Neural crest cell (in vitro differentiated cells): Measurements from ENCODE around the gene C16orf74. TPM values are rescaled to one million over a fixed set of nuclear protein-coding genes. Genes with fewer than 3 reads are reported as not detected.

ENCODE experiments used
- DNase-seq: peaks from one replicate; pipeline ENCODE4 v3.0.0; 2021; ENCODE audit warnings: low read depth, mixed read lengths, low spot score
- H3K27ac Mint-ChIP-seq: one replicate; pipeline ENCODE4 v1.8.0; 2021; ENCODE audit warnings: mild to moderate bottlenecking, mixed read lengths; ENCODE audit not compliant: unreplicated experiment
- H3K27me3 Mint-ChIP-seq: 2 replicates; pipeline ENCODE4 v1.8.0; 2021; ENCODE audit warnings: low read depth, mild to moderate bottlenecking, mixed read lengths
- H3K36me3 Mint-ChIP-seq: 2 replicates; pipeline ENCODE4 v1.8.0; 2021; ENCODE audit warnings: low read depth, mild to moderate bottlenecking, mixed read lengths
- H3K4me1 Mint-ChIP-seq: 2 replicates; pipeline ENCODE4 v1.8.0; 2021; ENCODE audit warnings: mixed read lengths
- H3K4me3 Mint-ChIP-seq: one replicate; pipeline ENCODE4 v1.8.0; 2021; ENCODE audit warnings: mild to moderate bottlenecking, mixed read lengths
- H3K9me3 Mint-ChIP-seq: 2 replicates; pipeline ENCODE4 v1.8.0; 2021; ENCODE audit warnings: mixed read lengths
- CTCF ChIP-seq: fragments of 200-600 bp; sonication (generic); conservative IDR thresholded peaks from 2 replicates; pipeline ENCODE4 v1.5.0; 2021; ENCODE audit warnings: antibody characterized with exemption, mild to moderate bottlenecking
- total RNA-seq: library from RNA; stranded (reverse); gene quantifications from 2 replicates; pipeline ENCODE4 v1.2.1, GENCODE V29; 2021

Gene C16orf74
- total RNA-seq, 1 donor from 2014 or later, result 1.2 TPM

GRCh38 chr16:85718153-85718477 lies 32.8 kb downstream of the C16orf74 start:
- peaks cover 3% of the 10 kb centered on the region for H3K36me3 Mint-ChIP-seq
- H3K9me3 Mint-ChIP-seq, result no peaks in the 10 kb centered on the region
- peaks cover 41% of the 10 kb centered on the region for H3K4me1 Mint-ChIP-seq
- peak overlapping the region; percentile 41 for H3K4me3 Mint-ChIP-seq
- no peak overlapping the region for H3K27ac Mint-ChIP-seq
- peaks cover 13% of the 10 kb centered on the region for H3K27me3 Mint-ChIP-seq
- TF ChIP-seq CTCF, result no peak
- DNase-seq, result no peak

- Mint-ChIP-seq H3K4me3 (peak overlapping the region; percentile 41), H3K36me3 (peaks cover 3% of the 10 kb centered on the region), H3K27me3 (peaks cover 13% of the 10 kb centered on the region), H3K9me3 (peaks cover 2% of the 10 kb centered on the region), H3K27ac (no peak overlapping the region), H3K4me1 (peaks cover 43% of the 10 kb centered on the region)
- DNase-seq, result peak; percentile 87
- peak; percentile 86 for TF ChIP-seq CTCF
These were observed 33.3 kb downstream of the C16orf74 start for GRCh38 chr16:85717393-85718152.

GRCh38 chr16:85716680-85717038 lies 34.2 kb downstream of the C16orf74 start:
- Mint-ChIP-seq H3K4me1 (peaks cover 39% of the 10 kb centered on the region), H3K27ac (no peak overlapping the region), H3K36me3 (peaks cover 3% of the 10 kb centered on the region), H3K4me3 (no peak overlapping the region), H3K9me3 (peaks cover 3% of the 10 kb centered on the region), H3K27me3 (peaks cover 13% of the 10 kb centered on the region)
- DNase-seq, result no peak
- TF ChIP-seq CTCF, result no peak

- no peak for DNase-seq
- TF ChIP-seq CTCF, result no peak
- H3K27me3 Mint-ChIP-seq, result peaks cover 13% of the 10 kb centered on the region
- H3K36me3 Mint-ChIP-seq, result peaks cover 3% of the 10 kb centered on the region
- H3K4me3 Mint-ChIP-seq, result peak overlapping the region; percentile 14
- H3K9me3 Mint-ChIP-seq, result peaks cover 3% of the 10 kb centered on the region
- H3K4me1 Mint-ChIP-seq, result peaks cover 39% of the 10 kb centered on the region
- peak overlapping the region; percentile 86 for H3K27ac Mint-ChIP-seq
These were observed 34.7 kb downstream of the C16orf74 start for GRCh38 chr16:85716022-85716679.

- TF ChIP-seq CTCF, result no peak
- no peak for DNase-seq
- Mint-ChIP-seq H3K27ac (peak overlapping the region; percentile 86), H3K4me1 (peaks cover 44% of the 10 kb centered on the region), H3K36me3 (peaks cover 3% of the 10 kb centered on the region), H3K4me3 (peak overlapping the region; percentile 14), H3K27me3 (peaks cover 13% of the 10 kb centered on the region), H3K9me3 (peaks cover 3% of the 10 kb centered on the region)
These were observed 35.5 kb downstream of the C16orf74 start for GRCh38 chr16:85715169-85716021.
